SK-N-SH (cell line): ENCODE measurements around the gene TMPRSS13. TPM values are rescaled to one million over a fixed set of nuclear protein-coding genes. Genes with fewer than 3 reads are reported as not detected.

Source experiments
- CTCF ChIA-PET: fragments of 300-600, 350-600 bp; formaldehyde crosslinking; extraction: SDS; loops from one replicate; lab custom pipeline; 2021; lab: Yijun Ruan, JAX
- POLR2A ChIA-PET: fragments of 350-600 bp; sonication (Branson Sonifier 250); formaldehyde crosslinking; extraction: SDS; loops from one replicate; lab custom pipeline; 2020; ENCODE audit warnings: antibody characterized with exemption, inconsistent platforms; lab: Yijun Ruan, JAX
- DNase-seq: peaks from one replicate; pipeline ENCODE4 v3.0.0; 2012
- H2AFZ ChIP-seq: fragments of 200-600 bp; sonication (generic); 2 replicates; pipeline ENCODE4 v1.8.1; 2016; ENCODE audit warnings: antibody characterized with exemption, mild to moderate bottlenecking, low read depth
- H3F3A ChIP-seq: fragments of 200-600 bp; sonication (generic); replicated peaks from 2 replicates; pipeline ENCODE3; 2016; ENCODE audit warnings: antibody characterized with exemption, mild to moderate bottlenecking; ENCODE audit not compliant: insufficient read depth
- H3K27ac ChIP-seq, 2 experiments: fragments of 200-500 bp in 1 of 2; fragments of 200-600 bp in 1 of 2; sonication (Bioruptor generic) in 1 of 2; sonication (generic), shearing (Covaris generic) in 1 of 2; 2 replicates each; pipeline versions ENCODE4 v1.5.1 to v1.6.1; 2014 to 2016; ENCODE audit warnings: low read depth in 2 of 2, inconsistent platforms in 1 of 2, low read length in 1 of 2, mild to moderate bottlenecking in 1 of 2, mixed read lengths in 1 of 2
- H3K27me3 ChIP-seq: fragments of 200-600 bp; sonication (generic), shearing (Covaris generic); 2 replicates; pipeline ENCODE4 v1.6.1; 2016; ENCODE audit warnings: mixed run types; ENCODE audit not compliant: insufficient read depth
- H3K36me3 ChIP-seq, 2 experiments: fragments of 200-500 bp in 1 of 2; fragments of 200-600 bp in 1 of 2; sonication (Bioruptor generic) in 1 of 2; sonication (generic) in 1 of 2; replicated peaks in 1 of 2; 2 replicates each; pipeline versions ENCODE3 to v1.5.1; 2014 to 2016; ENCODE audit warnings: low read length in 1 of 2, mild to moderate bottlenecking in 1 of 2; ENCODE audit not compliant: insufficient read depth in 2 of 2, control insufficient read depth in 1 of 2
- H3K4me1 ChIP-seq, 2 experiments: fragments of 200-500 bp in 1 of 2; fragments of 200-600 bp in 1 of 2; sonication (Bioruptor generic) in 1 of 2; sonication (generic), shearing (Covaris generic) in 1 of 2; 2 replicates each; pipeline versions ENCODE4 v1.5.1 to v1.6.1; 2014 to 2016; ENCODE audit warnings: low read depth in 1 of 2, low read length in 1 of 2, mixed run types in 1 of 2; ENCODE audit not compliant: insufficient read depth in 2 of 2, control insufficient read depth in 1 of 2
- H3K4me2 ChIP-seq: fragments of 200-600 bp; sonication (generic), shearing (Covaris generic); 2 replicates; pipeline ENCODE4 v1.6.1; 2017; ENCODE audit warnings: mixed run types
- H3K4me3 ChIP-seq, 2 experiments: fragments of 200-500 bp in 1 of 2; fragments of 200-600 bp in 1 of 2; sonication (Bioruptor generic) in 1 of 2; sonication (generic), shearing (Covaris generic) in 1 of 2; 2 replicates each; pipeline versions ENCODE4 v1.5.1 to v1.8.1; 2014 to 2016; ENCODE audit warnings: low read depth in 2 of 2, inconsistent platforms in 1 of 2, low read length in 1 of 2, mild to moderate bottlenecking in 1 of 2, mixed read lengths in 1 of 2, moderate library complexity in 1 of 2
- H3K79me2 ChIP-seq: fragments of 200-600 bp; sonication (generic); 2 replicates; pipeline ENCODE4 v1.8.1; 2017; ENCODE audit warnings: mild to moderate bottlenecking; ENCODE audit not compliant: insufficient read depth
- H3K9ac ChIP-seq: fragments of 200-600 bp; sonication (generic); 2 replicates; pipeline ENCODE4 v1.6.1; 2017; ENCODE audit warnings: mixed run types
- H3K9me2 ChIP-seq: fragments of 200-600 bp; sonication (generic); 2 replicates; pipeline ENCODE4 v1.6.1; 2017; ENCODE audit warnings: mixed run types
- H3K9me3 ChIP-seq: fragments of 200-600 bp; sonication (generic); 2 replicates; pipeline ENCODE4 v1.6.1; 2017; ENCODE audit warnings: mixed run types, mild to moderate bottlenecking, moderate library complexity
- H4K20me1 ChIP-seq: fragments of 200-600 bp; sonication (generic); 2 replicates; pipeline ENCODE4 v1.6.1; 2017; ENCODE audit warnings: mild to moderate bottlenecking, mixed run types; ENCODE audit not compliant: insufficient read depth
- FOXJ3 ChIP-seq: sonication (generic); formaldehyde crosslinking; IDR thresholded peaks from 2 replicates; pipeline ENCODE4 v1.5.1; 2020; ENCODE audit warnings: mild to moderate bottlenecking, missing genetic modification reagents
- FOXM1 ChIP-seq: IDR thresholded peaks from 2 replicates; pipeline ENCODE4 v1.4.0; 2012; ENCODE audit warnings: low read depth, mild to moderate bottlenecking
- IRF3 ChIP-seq: fragments of 150-350 bp; IDR thresholded peaks from 2 replicates; pipeline ENCODE4 v1.6.1; 2016; ENCODE audit warnings: mild to moderate bottlenecking, low read depth, low read length
- MEF2A ChIP-seq: IDR thresholded peaks from 2 replicates; pipeline ENCODE4 v1.4.0; 2012; ENCODE audit warnings: low read depth, borderline replicate concordance
- MXI1 ChIP-seq: IDR thresholded peaks from 2 replicates; pipeline ENCODE4 v1.6.1; 2012; ENCODE audit warnings: mild to moderate bottlenecking, low read depth, low read length, improper control_type of control experiment
- RAD21 ChIP-seq: IDR thresholded peaks from 2 replicates; pipeline ENCODE4 v1.6.1; 2012; ENCODE audit warnings: mild to moderate bottlenecking, low read length
- RCOR1 ChIP-seq: fragments of 150-350 bp; IDR thresholded peaks from 2 replicates; pipeline ENCODE4 v1.6.1; 2017; ENCODE audit warnings: antibody characterized with exemption, low read length
- REST ChIP-seq: IDR thresholded peaks from 2 replicates; pipeline ENCODE4 v1.6.1; 2012; ENCODE audit warnings: mild to moderate bottlenecking, low read depth, low read length, moderate library complexity
- SMC3 ChIP-seq: IDR thresholded peaks from 2 replicates; pipeline ENCODE4 v1.6.1; 2012; ENCODE audit warnings: low read depth, low read length, improper control_type of control experiment
- TAF1 ChIP-seq: IDR thresholded peaks from 2 replicates; pipeline ENCODE4 v1.6.1; 2012; ENCODE audit warnings: low read depth, mild to moderate bottlenecking, low read length, moderate library complexity, borderline replicate concordance
- USF1 ChIP-seq: IDR thresholded peaks from 2 replicates; pipeline ENCODE4 v1.4.0; 2012; ENCODE audit warnings: low read depth, borderline replicate concordance
- YY1 ChIP-seq: IDR thresholded peaks from 2 replicates; pipeline ENCODE4 v1.4.0; 2012; ENCODE audit warnings: low read depth, mild to moderate bottlenecking
- WGBS: methylation state at CpG from one replicate; pipeline ENCODE4 v1.1.6; 2017; ENCODE audit warnings: low lambda C conversion rate; 5-methylcytosine and 5-hydroxymethylcytosine counted together
- polyA plus RNA-seq, 3 experiments: library from polyadenylated mRNA; depleted of rRNA; stranded (reverse); fragments of >200 nt; gene quantifications; 2 replicates each; pipeline ENCODE4 v1.2.3, GENCODE V29; 2012
- TF ChIP-seq, protein P1 (sequence below): IDR thresholded peaks from 2 replicates; pipeline ENCODE4; 2012

Gene TMPRSS13
- polyA plus RNA-seq, 1 of the 3 experiments (the other 2 are of a cell fraction) = not detected

GRCh38 chr11:117914991-117915618 lies 14.1 kb downstream of the TMPRSS13 start:
- H3K36me3 ChIP-seq = no peaks in the 10 kb centered on the region

GRCh38 chr11:117914398-117914761 lies 14.8 kb downstream of the TMPRSS13 start:
- CTCF ChIA-PET = interaction anchor here (0.7 to 4.1 kb wide), 8 partner anchors 10 to 488 kb away, joined by 3 to 14 read pairs (median 4); no protein-coding TSS in a partner anchor
- POLR2A ChIA-PET = no interaction called here

More at GRCh38 chr11:117914991-117915618, 14.1 kb downstream of the TMPRSS13 start:
- Histone ChIP-seq H3K9me3 (no peaks in the 10 kb centered on the region), H3K79me2 (no peaks in the 10 kb centered on the region), H3K27me3 (no peaks in the 10 kb centered on the region; the same call in 1 of the 2 replicates), H2AFZ (no peak overlapping the region), H3K27ac (no peak overlapping the region), H3K4me2 (no peak overlapping the region), H3K9me2 (no peaks in the 10 kb centered on the region), H3K4me3 (no peak overlapping the region), H3K4me1 (no peaks in the 10 kb centered on the region), H3K9ac (no peak overlapping the region), H4K20me1 (no peaks in the 10 kb centered on the region), H3F3A (no peaks in the 10 kb centered on the region)
- CTCF ChIA-PET = interaction anchor here (1.1 to 4.1 kb wide), 6 partner anchors 10 to 489 kb away, joined by 3 to 14 read pairs (median 6); no protein-coding TSS in a partner anchor
- no peak for DNase-seq
- TF ChIP-seq, protein P1, sequence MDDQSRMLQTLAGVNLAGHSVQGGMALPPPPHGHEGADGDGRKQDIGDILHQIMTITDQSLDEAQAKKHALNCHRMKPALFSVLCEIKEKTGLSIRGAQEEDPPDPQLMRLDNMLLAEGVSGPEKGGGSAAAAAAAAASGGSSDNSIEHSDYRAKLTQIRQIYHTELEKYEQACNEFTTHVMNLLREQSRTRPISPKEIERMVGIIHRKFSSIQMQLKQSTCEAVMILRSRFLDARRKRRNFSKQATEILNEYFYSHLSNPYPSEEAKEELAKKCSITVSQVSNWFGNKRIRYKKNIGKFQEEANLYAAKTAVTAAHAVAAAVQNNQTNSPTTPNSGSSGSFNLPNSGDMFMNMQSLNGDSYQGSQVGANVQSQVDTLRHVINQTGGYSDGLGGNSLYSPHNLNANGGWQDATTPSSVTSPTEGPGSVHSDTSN = no peak
- TF ChIP-seq YY1 (no peak), RCOR1 (no peak), FOXM1 (no peak), TAF1 (no peak)
- WGBS = 55% methylated on average over 10 of the region's 10 CpGs
- POLR2A ChIA-PET = no interaction called here

More at GRCh38 chr11:117914398-117914761, 14.8 kb downstream of the TMPRSS13 start:
- no peak overlapping the region for H3K4me2 ChIP-seq
- H3K27ac ChIP-seq = no peak overlapping the region
- H3K27me3 ChIP-seq = no peaks in the 10 kb centered on the region; the same call in 1 of the 2 replicates
- TF ChIP-seq RAD21 (no peak), YY1 (no peak), FOXJ3 (CRISPR knock-in tag) (no peak), USF1 (no peak), MEF2A (no peak), MXI1 (no peak), REST (no peak), IRF3 (no peak), SMC3 (no peak)
- TF ChIP-seq, protein P1 = no peak
- no peaks in the 10 kb centered on the region for H3K79me2 ChIP-seq
- H3K9me3 ChIP-seq = no peaks in the 10 kb centered on the region
- no peaks in the 10 kb centered on the region for H3K36me3 ChIP-seq
- DNase-seq = no peak
- H3K9me2 ChIP-seq = no peaks in the 10 kb centered on the region
- no peak overlapping the region for H3K9ac ChIP-seq
- peaks cover 0 to 6% of the 10 kb centered on the region in 2 experiments; a peak in 1 of 4 replicates for H3K4me1 ChIP-seq
- H4K20me1 ChIP-seq = no peaks in the 10 kb centered on the region
- no peak overlapping the region for H3K4me3 ChIP-seq
- H2AFZ ChIP-seq = no peak overlapping the region
- 64% methylated on average over 5 of the region's 5 CpGs for WGBS
- H3F3A ChIP-seq = no peaks in the 10 kb centered on the region
